HG02973 (cell line): Measurements from ENCODE around the gene NME7.
"Not testable (repeated sequence)": the region's sequence is repeated elsewhere in the genome, so short reads cannot be mapped to it uniquely, and the experiment has no call there.

Source experiments
- ATAC-seq: cut with Tn5 transposase; IDR thresholded peaks from one replicate; pipeline ENCODE4 v1.9.1; 2021; ENCODE audit warnings: moderate library complexity; ENCODE audit not compliant: unreplicated experiment

NME7 gene

GRCh38 chr1:169240449-169241232 lies 127.0 kb downstream of the NME7 start:
- no peak for ATAC-seq

- no peak for ATAC-seq
Observed at GRCh38 chr1:169236880-169237279, 130.7 kb downstream of the NME7 start.

- ATAC-seq, result no peak
Observed at GRCh38 chr1:169236143-169236542, 131.5 kb downstream of the NME7 start.

GRCh38 chr1:169235568-169235967 lies 132.0 kb downstream of the NME7 start:
- ATAC-seq, result no peak

GRCh38 chr1:169234780-169235179 lies 132.8 kb downstream of the NME7 start:
- no peak for ATAC-seq

- ATAC-seq, result no peak
Observed at GRCh38 chr1:169217636-169218035, 150.0 kb downstream of the NME7 start.

- no peak for ATAC-seq
Observed at GRCh38 chr1:169214598-169214997, 153.0 kb downstream of the NME7 start.

GRCh38 chr1:169212088-169212487 lies 155.5 kb downstream of the NME7 start:
- ATAC-seq, result no peak

GRCh38 chr1:169207797-169208520 lies 159.6 kb downstream of the NME7 start:
- no peak for ATAC-seq

- ATAC-seq, result no peak
Observed at GRCh38 chr1:169204157-169204556, 163.4 kb downstream of the NME7 start.

- no peak for ATAC-seq
Observed at GRCh38 chr1:169202791-169203665, 164.6 kb downstream of the NME7 start.

- ATAC-seq, result no peak
Observed at GRCh38 chr1:169201084-169201619, 166.4 kb downstream of the NME7 start.

GRCh38 chr1:169200319-169200718 lies 167.3 kb downstream of the NME7 start:
- ATAC-seq, result no peak

GRCh38 chr1:169196581-169196980 lies 171.0 kb downstream of the NME7 start:
- ATAC-seq, result no peak

GRCh38 chr1:169196161-169196560 lies 171.4 kb downstream of the NME7 start:
- no peak for ATAC-seq

GRCh38 chr1:169193191-169193850 lies 174.3 kb downstream of the NME7 start:
- no peak for ATAC-seq

- no peak for ATAC-seq
Observed at GRCh38 chr1:169186106-169186505, 181.5 kb downstream of the NME7 start.

- ATAC-seq, result no peak
Observed at GRCh38 chr1:169184812-169185211, 182.8 kb downstream of the NME7 start.

- no peak for ATAC-seq
Observed at GRCh38 chr1:169180174-169180573, 187.4 kb downstream of the NME7 start.

- not testable (repeated sequence) for ATAC-seq
Observed at GRCh38 chr1:169179431-169179830, 188.2 kb downstream of the NME7 start.

GRCh38 chr1:169175461-169175860 lies 192.1 kb downstream of the NME7 start:
- no peak for ATAC-seq
